ENCODE results near the gene GPR183.
A peak's percentile ranks its signal among the peaks of the same experiment; 100 is the strongest.

Gene GPR183

GRCh38 chr13:99270518-99270917, 36.7 kb downstream of the GPR183 start:
- H3K4me3 ChIP-seq (ENCODE audit: control insufficient read depth, low read depth, low read length): no peak overlapping the region
- DNase-seq (ENCODE audit: low read depth): no peak
- no peak for TF ChIP-seq CTCF (conservative IDR thresholded peaks at IDR 0.05; ENCODE audit: control insufficient read depth, insufficient read depth, low read depth, low read length)

- H3K4me3 ChIP-seq (ENCODE audit: control insufficient read depth, low read depth, low read length): no peak overlapping the region
- peak; percentile 80 for TF ChIP-seq CTCF (conservative IDR thresholded peaks at IDR 0.05; ENCODE audit: control insufficient read depth, insufficient read depth, low read depth, low read length)
- DNase-seq (ENCODE audit: low read depth): peak; percentile 77
Observed at GRCh38 chr13:99269627-99270241, 37.5 kb downstream of the GPR183 start.

- no peak overlapping the region for H3K4me3 ChIP-seq (ENCODE audit: control insufficient read depth, low read depth, low read length)
- no peak for DNase-seq (ENCODE audit: low read depth)
- TF ChIP-seq CTCF (conservative IDR thresholded peaks at IDR 0.05; ENCODE audit: control insufficient read depth, insufficient read depth, low read depth, low read length): no peak
Observed at GRCh38 chr13:99268822-99269221, 38.4 kb downstream of the GPR183 start.

GRCh38 chr13:99267927-99268326, 39.3 kb downstream of the GPR183 start:
- DNase-seq (ENCODE audit: low read depth): no peak
- TF ChIP-seq CTCF (conservative IDR thresholded peaks at IDR 0.05; ENCODE audit: control insufficient read depth, insufficient read depth, low read depth, low read length): no peak
- H3K4me3 ChIP-seq (ENCODE audit: control insufficient read depth, low read depth, low read length): no peak overlapping the region

- no peak for TF ChIP-seq CTCF (conservative IDR thresholded peaks at IDR 0.05; ENCODE audit: control insufficient read depth, insufficient read depth, low read depth, low read length)
- no peak overlapping the region for H3K4me3 ChIP-seq (ENCODE audit: control insufficient read depth, low read depth, low read length)
- no peak for DNase-seq (ENCODE audit: low read depth)
Observed at GRCh38 chr13:99266827-99267226, 40.4 kb downstream of the GPR183 start.

GRCh38 chr13:99265821-99266426, 41.3 kb downstream of the GPR183 start:
- TF ChIP-seq CTCF (conservative IDR thresholded peaks at IDR 0.05; ENCODE audit: control insufficient read depth, insufficient read depth, low read depth, low read length): peak; percentile 62
- DNase-seq (ENCODE audit: low read depth): peak; percentile 69
- H3K4me3 ChIP-seq (ENCODE audit: control insufficient read depth, low read depth, low read length): no peak overlapping the region

Data from fibroblast of mammary gland (primary cell).